ENCODE data around the gene IGSF23. TPM values are rescaled to one million over a fixed set of nuclear protein-coding genes. Genes with fewer than 3 reads are reported as not detected.
"Not testable (repeated sequence)": the region's sequence is repeated elsewhere in the genome, so short reads cannot be mapped to it uniquely, and the experiment has no call there.

IGSF23 gene
- total RNA-seq, 1 experiment from 2014 or later: not detected

DNA sequence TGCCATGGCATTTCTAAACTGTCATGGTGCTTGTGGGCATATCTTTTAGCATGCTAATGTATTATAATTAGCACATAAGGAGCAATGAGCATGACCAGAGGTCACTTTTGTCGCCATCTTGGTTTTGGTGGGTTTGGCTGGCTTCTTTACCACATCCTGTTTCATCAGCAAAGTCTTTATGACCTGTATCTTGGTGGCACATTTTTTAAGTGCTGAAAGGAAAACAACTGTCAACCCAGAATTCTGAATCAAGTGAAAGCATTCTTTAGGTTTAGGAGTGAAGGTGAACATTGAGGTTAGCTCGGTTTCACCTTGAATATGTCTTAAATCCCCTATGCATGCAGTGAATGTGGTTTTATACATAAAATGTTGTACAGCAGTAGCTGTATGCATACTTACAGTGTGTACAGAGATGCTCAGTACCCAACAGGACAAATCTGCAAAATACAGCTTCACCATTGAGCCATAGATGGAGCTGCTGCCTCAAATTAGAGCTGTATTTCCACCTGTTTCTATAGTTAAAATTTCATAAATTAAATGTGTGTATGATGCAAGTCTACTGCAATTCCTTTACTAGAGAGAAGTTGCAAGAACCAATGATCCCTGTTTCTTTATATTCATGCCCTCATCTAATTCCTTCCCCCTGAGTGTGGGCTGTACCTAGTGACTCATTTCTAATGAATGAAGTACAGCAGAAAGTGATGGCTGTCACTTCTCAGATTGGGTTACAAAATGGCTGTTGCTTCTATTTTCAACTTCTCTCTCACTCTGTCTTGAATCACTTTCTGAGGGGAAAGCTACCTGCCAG is 25.2 kb upstream of the IGSF23 start:
- ChIA-PET CTCF (interaction anchor here (0.5 to 1.4 kb wide), 5 partner anchors 9 to 160 kb away, joined by 3 to 6 read pairs (median 4); no protein-coding TSS in a partner anchor), POLR2A (ENCODE audit: low non-redundant PET) (no interaction called here)
- intact Hi-C loops (cut with micrococcal nuclease; ENCODE audit: unreplicated experiment): no loop called here
- peaks cover 12% of the 10 kb centered on the region for H3K4me1 ChIP-seq (ENCODE audit: insufficient read depth, low read length, poor library complexity, severe bottlenecking)
- H3K27me3 ChIP-seq (replicated peaks; ENCODE audit: insufficient read depth, low read depth, low read length, poor library complexity): no peaks in the 10 kb centered on the region
- no TSS peak for BruUV-seq (replicated peaks)
- peak overlapping the region; percentile 83 for H3K27ac ChIP-seq (ENCODE audit: low read depth, low read length, poor library complexity, severe bottlenecking)
- H3K4me3 ChIP-seq (ENCODE audit: low read depth, low read length, poor library complexity, severe bottlenecking): no peak overlapping the region
- H3K9me3 ChIP-seq (ENCODE audit: low read depth, low read length, poor library complexity, severe bottlenecking): no peaks in the 10 kb centered on the region
- DNase-seq (ENCODE audit: low spot score): peak; percentile 68
- no peaks in the 10 kb centered on the region for H3K36me3 ChIP-seq (ENCODE audit: insufficient read depth, low read length, poor library complexity, severe bottlenecking)
- TF ChIP-seq CTCF (conservative IDR thresholded peaks at IDR 0.05; ENCODE audit: low read depth, low read length) (peak; percentile 52; the same call in 1 of the 2 replicates), EZH2 (IDR thresholded peaks at IDR 0.05; ENCODE audit: borderline replicate concordance, low read depth, low read length, poor library complexity, severe bottlenecking) (no peak)

- POLR2A ChIA-PET (ENCODE audit: low non-redundant PET): no interaction called here
- Histone ChIP-seq H3K4me3 (ENCODE audit: low read depth, low read length, poor library complexity, severe bottlenecking) (no peak overlapping the region), H3K4me1 (ENCODE audit: insufficient read depth, low read length, poor library complexity, severe bottlenecking) (peaks cover 12% of the 10 kb centered on the region), H3K36me3 (ENCODE audit: insufficient read depth, low read length, poor library complexity, severe bottlenecking) (no peaks in the 10 kb centered on the region), H3K27ac (ENCODE audit: low read depth, low read length, poor library complexity, severe bottlenecking) (peak overlapping the region; percentile 83), H3K9me3 (ENCODE audit: low read depth, low read length, poor library complexity, severe bottlenecking) (no peaks in the 10 kb centered on the region), H3K27me3 (replicated peaks; ENCODE audit: insufficient read depth, low read depth, low read length, poor library complexity) (no peaks in the 10 kb centered on the region)
- TF ChIP-seq CTCF (conservative IDR thresholded peaks at IDR 0.05; ENCODE audit: low read depth, low read length): no peak
- intact Hi-C loops (cut with micrococcal nuclease; ENCODE audit: unreplicated experiment): no loop called here
- no peak for DNase-seq (ENCODE audit: low spot score)
- BruUV-seq (replicated peaks): no TSS peak
- CTCF ChIA-PET: interaction anchor here (0.5 to 1.4 kb wide), 5 partner anchors 9 to 159 kb away, joined by 3 to 6 read pairs (median 4); no protein-coding TSS in a partner anchor
Observed at GRCh38 chr19:44588771-44589112, 24.6 kb upstream of the IGSF23 start.

DNA sequence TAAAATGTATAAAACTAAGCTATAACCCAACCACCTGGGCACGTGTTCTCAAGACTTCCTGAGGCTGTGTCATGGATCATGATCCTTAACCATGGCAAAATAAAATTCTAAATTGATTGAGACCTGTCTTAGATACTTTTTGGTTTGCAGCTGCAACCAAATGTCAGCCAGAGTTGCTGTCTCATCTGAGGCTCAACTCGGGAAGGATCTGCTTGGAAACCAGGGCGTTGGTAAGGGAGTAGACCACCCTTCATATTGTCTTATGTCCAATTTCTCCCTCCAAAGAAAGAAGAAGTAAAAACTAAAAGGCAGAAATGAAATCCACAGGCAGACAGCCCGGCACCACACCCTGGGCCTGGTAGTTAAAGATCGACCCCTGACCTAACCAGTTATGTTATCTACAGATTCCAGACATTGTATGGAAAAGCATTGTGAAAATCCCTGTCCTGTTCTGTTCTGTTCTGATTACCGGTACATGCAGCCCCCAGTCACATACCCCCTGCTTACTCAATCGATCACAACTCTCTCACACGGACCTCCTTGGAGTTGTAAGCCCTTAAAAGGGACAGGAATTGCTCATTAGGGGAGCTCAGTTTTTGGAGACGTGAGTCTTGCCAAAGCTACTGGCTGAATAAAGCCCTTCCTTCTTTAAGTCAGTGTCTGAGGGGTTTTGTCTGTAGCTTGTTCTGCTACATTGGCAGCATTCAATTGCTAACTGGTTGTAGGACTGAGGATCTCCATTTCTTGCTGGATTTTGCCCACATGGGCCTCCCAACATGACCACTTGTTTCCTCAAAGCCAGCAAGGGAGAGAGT is 22.9 kb upstream of the IGSF23 start:
- CTCF ChIA-PET: no interaction called here
- Histone ChIP-seq H3K36me3 (ENCODE audit: insufficient read depth, low read length, poor library complexity, severe bottlenecking) (no peaks in the 10 kb centered on the region), H3K27me3 (replicated peaks; ENCODE audit: insufficient read depth, low read depth, low read length, poor library complexity) (no peaks in the 10 kb centered on the region), H3K27ac (ENCODE audit: low read depth, low read length, poor library complexity, severe bottlenecking) (no peak overlapping the region), H3K4me1 (ENCODE audit: insufficient read depth, low read length, poor library complexity, severe bottlenecking) (peaks cover 12% of the 10 kb centered on the region), H3K4me3 (ENCODE audit: low read depth, low read length, poor library complexity, severe bottlenecking) (no peak overlapping the region), H3K9me3 (ENCODE audit: low read depth, low read length, poor library complexity, severe bottlenecking) (no peaks in the 10 kb centered on the region)
- TF ChIP-seq EZH2 (IDR thresholded peaks at IDR 0.05; ENCODE audit: borderline replicate concordance, low read depth, low read length, poor library complexity, severe bottlenecking): no peak
- TF ChIP-seq CTCF (conservative IDR thresholded peaks at IDR 0.05; ENCODE audit: low read depth, low read length): no peak
- intact Hi-C loops (cut with micrococcal nuclease; ENCODE audit: unreplicated experiment): no loop called here
- no TSS peak for BruUV-seq (replicated peaks)
- DNase-seq (ENCODE audit: low spot score): no peak
- POLR2A ChIA-PET (ENCODE audit: low non-redundant PET): interaction anchor here (0.5 kb wide), 1 partner anchor 171 kb away, joined by 17 read pairs; no protein-coding TSS in a partner anchor

DNA sequence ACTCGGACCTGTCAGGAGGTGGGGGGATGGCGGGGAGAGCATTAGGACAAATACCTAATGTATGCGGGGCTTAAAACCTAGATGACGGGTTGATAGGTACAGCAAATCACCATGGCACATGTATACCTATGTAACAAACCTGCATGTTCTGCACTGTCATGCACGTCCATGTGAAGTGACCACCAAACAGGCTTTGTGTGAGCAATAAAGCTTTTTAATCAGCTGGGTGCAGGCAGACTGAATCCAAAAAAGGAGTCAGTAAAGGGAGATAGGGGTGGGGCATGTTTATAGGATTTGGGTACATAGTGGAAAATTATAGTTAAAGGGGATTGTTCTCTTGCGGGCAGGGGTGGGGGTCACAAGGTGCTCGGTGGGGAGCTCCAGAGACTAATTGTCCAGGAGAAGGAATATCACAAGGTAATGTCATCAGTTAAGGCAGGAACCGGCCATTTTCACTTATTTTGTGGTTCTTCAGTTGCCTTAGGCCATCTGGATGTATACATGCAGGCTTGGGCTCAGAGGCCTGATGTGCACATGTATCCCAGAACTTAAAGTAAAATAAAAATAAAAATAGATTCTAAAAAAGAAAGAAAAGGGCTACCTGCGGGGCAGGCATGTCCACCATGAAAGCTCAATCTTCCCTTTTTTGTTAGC is 21.9 kb upstream of the IGSF23 start:
- H3K27ac ChIP-seq (ENCODE audit: low read depth, low read length, poor library complexity, severe bottlenecking); H3K27me3 ChIP-seq (replicated peaks; ENCODE audit: insufficient read depth, low read depth, low read length, poor library complexity); intact Hi-C loops (cut with micrococcal nuclease; ENCODE audit: unreplicated experiment); H3K36me3 ChIP-seq (ENCODE audit: insufficient read depth, low read length, poor library complexity, severe bottlenecking); CTCF ChIA-PET; DNase-seq (ENCODE audit: low spot score); BruUV-seq (replicated peaks); H3K4me3 ChIP-seq (ENCODE audit: low read depth, low read length, poor library complexity, severe bottlenecking); POLR2A ChIA-PET (ENCODE audit: low non-redundant PET); H3K9me3 ChIP-seq (ENCODE audit: low read depth, low read length, poor library complexity, severe bottlenecking): not testable (repeated sequence)
- H3K4me1 ChIP-seq (ENCODE audit: insufficient read depth, low read length, poor library complexity, severe bottlenecking): peaks cover 12% of the 10 kb centered on the region
